SU-DHL-6 (cell line): ENCODE measurements around the gene KDM5C.

Experiments
- H2AFZ ChIP-seq: fragments of 200-600 bp; sonication (generic); 2 replicates; pipeline ENCODE4 v1.6.1; 2014; ENCODE audit warnings: low read depth, mild to moderate bottlenecking, moderate library complexity, mixed read lengths, antibody characterized with exemption, low read length; ENCODE audit not compliant: severe bottlenecking
- H3F3A ChIP-seq: fragments of 200-600 bp; shearing (Covaris generic); 2 replicates; pipeline ENCODE4 v1.6.0; 2016; ENCODE audit warnings: antibody characterized with exemption, mild to moderate bottlenecking; ENCODE audit not compliant: insufficient read depth
- H3K27ac ChIP-seq: fragments of 200-600 bp; sonication (generic); 2 replicates; pipeline ENCODE4 v1.5.1; 2016; ENCODE audit warnings: low read depth, mild to moderate bottlenecking, low read length, moderate library complexity, mixed read lengths
- H3K27me3 ChIP-seq: fragments of 200-600 bp; sonication (generic), shearing (Covaris generic); 2 replicates; pipeline ENCODE4 v1.6.0; 2014; ENCODE audit warnings: mild to moderate bottlenecking, low read length
- H3K36me3 ChIP-seq: fragments of 200-600 bp; sonication (generic); 2 replicates; pipeline ENCODE4 v1.6.1; 2014; ENCODE audit warnings: mild to moderate bottlenecking, low read length, mixed read lengths
- H3K4me2 ChIP-seq: fragments of 300-600, 200-600 bp; shearing (Covaris generic), sonication (generic); 2 replicates; pipeline ENCODE4 v1.6.0; 2014; ENCODE audit warnings: low read length, low read depth, mild to moderate bottlenecking; ENCODE audit not compliant: poor library complexity, severe bottlenecking
- H3K4me3 ChIP-seq: fragments of 200-600 bp; sonication (generic); 2 replicates; pipeline ENCODE4 v1.5.1; 2014; ENCODE audit warnings: antibody characterized with exemption, low read length, mild to moderate bottlenecking, mixed read lengths; ENCODE audit not compliant: insufficient read depth, poor library complexity, severe bottlenecking
- H3K79me2 ChIP-seq: fragments of 200-600 bp; sonication (generic); 2 replicates; pipeline ENCODE4 v1.6.1; 2014; ENCODE audit warnings: mild to moderate bottlenecking, low read length, moderate library complexity; ENCODE audit not compliant: insufficient read depth
- H3K9ac ChIP-seq: fragments of 200-600 bp; sonication (generic); 2 replicates; pipeline ENCODE4 v1.7.0; 2014; ENCODE audit warnings: mild to moderate bottlenecking, low read length
- H3K9me2 ChIP-seq: fragments of 200-600 bp; sonication (generic); replicated peaks from 2 replicates; pipeline ENCODE4 v1.6.1; 2014; ENCODE audit warnings: low read length; ENCODE audit not compliant: insufficient read depth
- H3K9me3 ChIP-seq: fragments of 200-600 bp; sonication (generic); 2 replicates; pipeline ENCODE4 v1.6.1; 2014; ENCODE audit warnings: low read length, mixed read lengths; ENCODE audit not compliant: insufficient read depth
- H4K20me1 ChIP-seq: fragments of 200-600 bp; sonication (generic); 2 replicates; pipeline ENCODE4 v1.6.1; 2014; ENCODE audit warnings: low read depth, mild to moderate bottlenecking, antibody characterized with exemption, low read length, moderate library complexity, mixed read lengths
- CTCF ChIP-seq: fragments of 200-600 bp; sonication (generic); IDR thresholded peaks from one replicate; pipeline ENCODE4 v1.5.1; 2017; ENCODE audit warnings: antibody characterized with exemption, mild to moderate bottlenecking, low read length, moderate library complexity; ENCODE audit not compliant: insufficient read depth, poor library complexity, severe bottlenecking
- EZH2phosphoT487 ChIP-seq: fragments of 200-600 bp; sonication (generic), shearing (Covaris generic); conservative IDR thresholded peaks from 2 replicates; pipeline ENCODE4 v1.6.1; 2018; ENCODE audit warnings: mild to moderate bottlenecking, antibody characterized with exemption, low read length, moderate library complexity, mixed read lengths

The KDM5C gene

DNA sequence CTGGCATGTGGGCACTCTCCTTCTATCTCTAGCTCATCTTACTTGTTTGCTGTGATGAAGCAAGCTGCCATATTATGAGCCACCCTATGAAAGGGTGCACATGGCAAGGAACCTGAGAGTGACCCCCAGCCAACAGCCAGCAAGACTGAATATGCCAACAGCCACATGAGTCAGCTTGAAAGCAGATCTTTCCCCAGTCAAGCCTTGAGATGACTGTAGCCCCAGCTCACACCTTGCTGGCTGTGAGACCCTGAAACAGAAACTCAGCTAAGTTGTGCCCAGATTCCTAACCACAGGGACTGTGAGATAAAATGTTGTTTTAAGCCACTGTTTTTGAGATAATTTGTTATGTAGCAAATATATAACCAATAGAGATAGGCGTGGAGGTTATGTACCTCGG, 36.2 kb downstream of the KDM5C start:
- no peak overlapping the region for H3K27ac ChIP-seq

GRCh38 chrX:53186351-53186750, 38.7 kb downstream of the KDM5C start:
- Histone ChIP-seq H4K20me1 (no peaks in the 10 kb centered on the region), H2AFZ (no peak overlapping the region), H3K9ac (no peak overlapping the region), H3K27ac (no peak overlapping the region), H3K4me3 (no peak overlapping the region), H3K79me2 (no peaks in the 10 kb centered on the region), H3K27me3 (no peaks in the 10 kb centered on the region), H3K9me3 (no peaks in the 10 kb centered on the region), H3K9me2 (no peaks in the 10 kb centered on the region), H3F3A (no peaks in the 10 kb centered on the region), H3K36me3 (no peaks in the 10 kb centered on the region), H3K4me2 (no peak overlapping the region)
- TF ChIP-seq EZH2phosphoT487 = no peak
- TF ChIP-seq CTCF = no peak

More for the DNA sequence above, 36.2 kb downstream of the KDM5C start:
- no peak overlapping the region for H3K9ac ChIP-seq
- TF ChIP-seq CTCF (no peak), EZH2phosphoT487 (no peak)
- no peaks in the 10 kb centered on the region for H3F3A ChIP-seq
- no peaks in the 10 kb centered on the region for H3K27me3 ChIP-seq
- H3K36me3 ChIP-seq = no peaks in the 10 kb centered on the region
- H3K4me3 ChIP-seq = no peak overlapping the region
- H2AFZ ChIP-seq = no peak overlapping the region
- no peaks in the 10 kb centered on the region for H3K9me2 ChIP-seq
- H3K79me2 ChIP-seq = no peaks in the 10 kb centered on the region
- H3K4me2 ChIP-seq = no peak overlapping the region
- H4K20me1 ChIP-seq = no peaks in the 10 kb centered on the region
- H3K9me3 ChIP-seq = no peaks in the 10 kb centered on the region

- H3K9me3 ChIP-seq = no peaks in the 10 kb centered on the region
These were observed 40.2 kb downstream of the KDM5C start for GRCh38 chrX:53184836-53185235.

More at GRCh38 chrX:53184836-53185235, 40.2 kb downstream of the KDM5C start:
- H3K27ac ChIP-seq = no peak overlapping the region
- H3F3A ChIP-seq = no peaks in the 10 kb centered on the region
- H3K79me2 ChIP-seq = no peaks in the 10 kb centered on the region
- no peaks in the 10 kb centered on the region for H3K36me3 ChIP-seq
- no peaks in the 10 kb centered on the region for H3K9me2 ChIP-seq
- H3K27me3 ChIP-seq = no peaks in the 10 kb centered on the region
- no peaks in the 10 kb centered on the region for H4K20me1 ChIP-seq
- no peak overlapping the region for H3K9ac ChIP-seq
- no peak overlapping the region for H2AFZ ChIP-seq
- TF ChIP-seq CTCF (no peak), EZH2phosphoT487 (no peak)
- no peak overlapping the region for H3K4me3 ChIP-seq
- H3K4me2 ChIP-seq = no peak overlapping the region
